ENCODE results near the gene TYW1. TPM values are rescaled to one million over a fixed set of nuclear protein-coding genes. Genes with fewer than 3 reads are reported as not detected.
"Not testable (repeated sequence)": the region's sequence is repeated elsewhere in the genome, so short reads cannot be mapped to it uniquely, and the experiment has no call there.

Gene TYW1
- total and polyA plus RNA-seq, 5 experiments from 2014 or later: 21.4 to 27.5 (median 24.7) TPM

DNA sequence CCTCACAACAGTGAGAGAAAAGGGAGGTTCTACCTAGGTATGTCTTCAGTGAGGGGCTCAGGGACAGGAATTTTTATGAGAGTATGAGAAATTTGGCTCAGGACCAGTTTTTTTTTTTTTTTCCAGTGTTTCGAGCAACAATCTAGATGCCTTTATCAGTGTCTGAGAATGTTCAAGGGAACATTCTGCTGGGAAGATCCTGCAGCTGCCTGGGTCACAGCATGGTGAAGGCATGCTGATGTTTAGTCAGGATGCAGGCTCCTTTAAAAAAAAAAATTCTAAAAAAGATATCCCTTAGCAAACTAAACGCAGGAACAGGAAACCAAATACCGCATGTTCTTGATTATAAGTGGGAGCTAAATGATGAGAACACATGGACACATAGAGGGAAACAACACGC is 32.2 kb upstream of the TYW1 start:
- H3K36me3 Mint-ChIP-seq: peaks cover 0 to 7% (median 1%) of the 10 kb centered on the region in 3 donors
- peak overlapping the region in 1 of 10 donors; percentile 24 for H3K27ac Mint-ChIP-seq
- no peaks in the 10 kb centered on the region for H3K9me3 Mint-ChIP-seq
- POLR2A ChIA-PET: no interaction called here
- H3K4me1 Mint-ChIP-seq: peaks cover 0 to 2% (median 0%) of the 10 kb centered on the region in 4 donors
- H3K4me3 Mint-ChIP-seq: no peak overlapping the region
- no peaks in the 10 kb centered on the region for H3K27me3 Mint-ChIP-seq
- no peak for ATAC-seq
- DNase-seq: no peak

DNA sequence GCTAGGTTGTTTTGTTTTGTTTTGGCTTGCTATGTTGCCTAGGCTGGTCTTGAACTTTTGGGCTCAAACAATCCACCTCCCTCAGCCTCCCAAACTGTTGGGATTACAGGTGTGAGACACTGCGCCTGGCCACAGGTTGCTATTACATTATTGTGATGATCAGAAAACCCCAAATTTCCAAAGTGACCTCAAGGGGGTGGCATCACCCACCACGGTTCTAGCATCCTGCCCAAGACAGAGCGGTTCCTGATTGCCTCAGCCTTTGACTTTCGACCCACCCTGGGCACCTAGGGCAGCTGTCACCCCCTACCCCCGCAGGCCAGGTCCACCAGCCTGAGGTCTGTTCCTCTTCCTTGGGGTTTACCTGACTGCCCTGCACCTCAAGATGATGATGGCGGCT is 29.6 kb upstream of the TYW1 start:
- DNase-seq: no peak
- H3K4me3 Mint-ChIP-seq: no peak overlapping the region
- no peaks in the 10 kb centered on the region for H3K9me3 Mint-ChIP-seq
- no peaks in the 10 kb centered on the region for H3K4me1 Mint-ChIP-seq
- no peak for ATAC-seq
- H3K27ac Mint-ChIP-seq: peak overlapping the region in 1 of 10 donors; percentile 43
- POLR2A ChIA-PET: no interaction called here
- H3K27me3 Mint-ChIP-seq: peaks cover 0 to 3% (median 0%) of the 10 kb centered on the region in 5 donors
- H3K36me3 Mint-ChIP-seq: no peaks in the 10 kb centered on the region

DNA sequence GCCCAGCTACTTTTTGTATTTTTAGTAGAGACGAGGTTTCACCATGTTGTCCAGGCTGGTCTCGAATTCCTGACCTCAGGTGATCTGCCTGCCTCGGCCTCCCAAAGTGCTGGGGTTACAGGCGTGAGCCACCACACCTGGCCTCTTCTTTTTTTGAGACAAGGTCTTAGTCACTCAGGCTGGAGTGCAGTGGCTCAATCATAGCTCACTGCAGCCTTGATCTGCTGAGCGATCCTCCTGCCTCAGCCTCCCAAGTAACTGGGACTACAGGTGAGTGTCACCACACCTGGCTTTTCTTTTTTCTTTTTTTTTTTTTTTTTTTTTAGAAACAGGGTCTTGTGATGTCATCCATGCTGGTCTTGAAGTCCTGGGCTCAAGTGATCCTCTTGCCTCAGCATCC is 27.6 kb upstream of the TYW1 start:
- peak overlapping the region in 1 of 10 donors; percentile 67 for H3K27ac Mint-ChIP-seq
- not testable (repeated sequence) for H3K9me3 Mint-ChIP-seq, DNase-seq, H3K4me1 Mint-ChIP-seq, H3K4me3 Mint-ChIP-seq, H3K27me3 Mint-ChIP-seq, ATAC-seq, H3K36me3 Mint-ChIP-seq
- POLR2A ChIA-PET: interaction anchor here (0.6 kb wide), 2 partner anchors 23 to 493 kb away, joined by 3 to 8 read pairs; no protein-coding TSS in a partner anchor

DNA sequence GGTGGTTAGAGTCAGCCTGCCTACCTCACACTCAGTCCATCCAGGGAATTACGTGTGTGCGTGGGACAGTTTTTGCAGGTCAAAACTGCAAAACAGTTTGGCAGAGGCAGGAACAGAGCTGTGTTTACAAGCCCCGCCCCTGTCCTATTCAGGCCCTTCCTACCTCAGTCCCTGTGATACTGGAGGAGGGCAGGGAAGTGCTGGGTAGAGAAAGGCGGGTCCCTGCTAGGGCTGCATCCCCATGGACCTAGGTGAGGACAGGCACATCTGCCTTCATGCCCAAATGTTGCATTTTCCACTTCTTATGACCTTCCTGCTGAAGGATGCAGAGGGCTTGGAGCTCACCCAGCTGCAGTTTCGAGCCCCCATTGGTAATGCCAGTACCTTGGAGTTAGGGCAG is 26.3 kb upstream of the TYW1 start:
- Mint-ChIP-seq H3K4me3 (no peak overlapping the region), H3K4me1 (no peaks in the 10 kb centered on the region), H3K27me3 (peaks cover 0 to 3% (median 0%) of the 10 kb centered on the region in 5 donors), H3K27ac (peak overlapping the region in 1 of 10 donors; percentile 25), H3K36me3 (no peaks in the 10 kb centered on the region), H3K9me3 (no peaks in the 10 kb centered on the region)
- POLR2A ChIA-PET: no interaction called here
- ATAC-seq (no peak), DNase-seq (no peak)

DNA sequence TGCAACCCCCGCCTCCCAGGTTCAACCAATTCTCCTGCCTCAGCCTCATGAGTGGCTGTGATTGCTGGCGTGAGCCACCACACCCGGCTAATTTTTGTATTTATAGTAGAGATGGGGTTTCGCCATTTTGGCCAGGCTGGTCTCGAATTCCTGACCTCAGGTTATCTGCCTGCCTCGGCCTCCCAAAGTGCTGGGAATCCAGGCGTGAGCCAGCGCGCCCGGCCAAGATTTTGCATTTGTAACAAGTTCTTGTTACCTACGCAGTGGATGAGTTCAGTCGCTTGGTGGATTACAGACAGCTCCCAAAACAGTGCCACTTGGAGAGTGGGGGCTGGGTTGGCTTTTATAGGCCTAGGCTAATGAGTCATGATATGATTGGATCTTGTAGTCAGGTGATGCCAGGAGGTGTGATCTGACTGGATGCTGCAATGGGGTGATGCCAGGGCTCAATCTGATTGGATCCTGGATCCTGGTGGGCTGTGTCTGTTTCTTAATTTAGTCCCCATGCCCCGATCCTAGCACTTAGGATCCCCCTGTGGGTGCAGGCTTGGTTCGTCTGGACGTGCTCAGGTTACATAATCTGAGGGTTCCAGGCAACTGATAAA is 21.5 kb upstream of the TYW1 start:
- ATAC-seq: no peak
- H3K36me3 Mint-ChIP-seq: peaks cover 0 to 5% (median 5%) of the 10 kb centered on the region in 3 donors
- H3K9me3 Mint-ChIP-seq: peaks cover 0 to 13% (median 7%) of the 10 kb centered on the region in 9 donors
- H3K4me3 Mint-ChIP-seq: no peak overlapping the region
- DNase-seq: no peak
- H3K27me3 Mint-ChIP-seq: peaks cover 0 to 3% (median 0%) of the 10 kb centered on the region in 5 donors
- POLR2A ChIA-PET: interaction anchor here (0.7 kb wide), 1 partner anchor 23 kb away, joined by 6 read pairs; no protein-coding TSS in a partner anchor
- H3K27ac Mint-ChIP-seq: peak overlapping the region in 1 of 10 donors; percentile 29
- H3K4me1 Mint-ChIP-seq: no peaks in the 10 kb centered on the region

GRCh38 chr7:66978312-66978711 is 18.3 kb upstream of the TYW1 start:
- H3K4me1 Mint-ChIP-seq, H3K4me3 Mint-ChIP-seq, POLR2A ChIA-PET, DNase-seq, H3K27me3 Mint-ChIP-seq, H3K27ac Mint-ChIP-seq, ATAC-seq: not testable (repeated sequence)
- Mint-ChIP-seq H3K9me3 (peaks cover 0 to 27% (median 14%) of the 10 kb centered on the region in 9 donors), H3K36me3 (peaks cover 0 to 17% (median 5%) of the 10 kb centered on the region in 3 donors)

GRCh38 chr7:66979013-66979412 is 17.6 kb upstream of the TYW1 start:
- DNase-seq, ATAC-seq, H3K4me3 Mint-ChIP-seq, H3K27ac Mint-ChIP-seq, H3K27me3 Mint-ChIP-seq, POLR2A ChIA-PET, H3K4me1 Mint-ChIP-seq: not testable (repeated sequence)
- H3K9me3 Mint-ChIP-seq: peaks cover 0 to 27% (median 14%) of the 10 kb centered on the region in 9 donors
- H3K36me3 Mint-ChIP-seq: peaks cover 0 to 17% (median 5%) of the 10 kb centered on the region in 3 donors

DNA sequence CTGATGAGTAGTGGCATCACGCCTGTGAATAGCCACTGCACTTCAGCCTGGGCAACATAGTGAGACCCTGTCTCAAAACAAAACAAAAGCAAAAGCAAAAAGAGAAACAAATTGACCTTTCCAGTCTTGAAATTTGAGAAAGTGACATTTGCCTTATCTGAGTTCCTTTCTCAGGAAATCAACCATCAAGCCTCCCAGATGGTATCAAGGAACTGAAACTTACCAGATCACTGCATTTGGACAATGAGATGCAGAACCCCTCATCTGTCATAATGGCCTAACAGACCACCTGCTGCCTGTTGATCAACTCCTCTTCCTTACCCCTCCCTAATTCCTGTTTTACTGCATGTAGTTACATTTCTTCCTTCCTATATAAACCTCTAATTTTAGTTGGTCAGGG is 16.3 kb upstream of the TYW1 start:
- DNase-seq, H3K27ac Mint-ChIP-seq, ATAC-seq, H3K27me3 Mint-ChIP-seq, H3K4me3 Mint-ChIP-seq, POLR2A ChIA-PET, H3K4me1 Mint-ChIP-seq: not testable (repeated sequence)
- Mint-ChIP-seq H3K9me3 (peaks cover 0 to 27% (median 14%) of the 10 kb centered on the region in 9 donors), H3K36me3 (peaks cover 0 to 17% (median 5%) of the 10 kb centered on the region in 3 donors)

GRCh38 chr7:66989552-66989951 is 7.1 kb upstream of the TYW1 start:
- ATAC-seq, H3K4me3 Mint-ChIP-seq, H3K27ac Mint-ChIP-seq, POLR2A ChIA-PET, H3K27me3 Mint-ChIP-seq, DNase-seq, H3K9me3 Mint-ChIP-seq: not testable (repeated sequence)
- peaks cover 5 to 74% (median 25%) of the 10 kb centered on the region in 3 donors for H3K36me3 Mint-ChIP-seq
- peaks cover 3 to 23% (median 16%) of the 10 kb centered on the region in 4 donors for H3K4me1 Mint-ChIP-seq

GRCh38 chr7:66994051-66994450 is 2.6 kb upstream of the TYW1 start:
- Mint-ChIP-seq H3K4me3 (peak overlapping the region; percentile 83 to 100 (median 98)), H3K4me1 (peaks cover 12 to 36% (median 25%) of the 10 kb centered on the region in 4 donors), H3K27ac (peak overlapping the region; percentile 96 to 100 (median 99)), H3K36me3 (peaks cover 4 to 57% (median 17%) of the 10 kb centered on the region in 3 donors)
- not testable (repeated sequence) for ATAC-seq, H3K27me3 Mint-ChIP-seq, DNase-seq, H3K9me3 Mint-ChIP-seq
- POLR2A ChIA-PET: interaction anchor here (1.9 to 3.2 kb wide), 2 partner anchors 149 to 501 kb away, joined by 10 to 28 read pairs; no protein-coding TSS in a partner anchor

GRCh38 chr7:66994691-66995049 is 2.0 kb upstream of the TYW1 start:
- ATAC-seq: peak; percentile 60 to 67
- H3K27me3 Mint-ChIP-seq, H3K9me3 Mint-ChIP-seq: not testable (repeated sequence)
- Mint-ChIP-seq H3K27ac (peak overlapping the region; percentile 96 to 100 (median 99)), H3K4me1 (peaks cover 12 to 38% (median 26%) of the 10 kb centered on the region in 4 donors), H3K4me3 (peak overlapping the region; percentile 83 to 100 (median 98)), H3K36me3 (peaks cover 4 to 57% (median 17%) of the 10 kb centered on the region in 3 donors)
- POLR2A ChIA-PET: interaction anchor here (1.0 to 3.2 kb wide), 6 partner anchors 12 to 501 kb away, joined by 3 to 28 read pairs (median 8); partner anchors contain the start of genes RABGEF1 and TMEM248
- DNase-seq: peak in 9 of 10 donors; percentile 17 to 86 (median 71)

DNA sequence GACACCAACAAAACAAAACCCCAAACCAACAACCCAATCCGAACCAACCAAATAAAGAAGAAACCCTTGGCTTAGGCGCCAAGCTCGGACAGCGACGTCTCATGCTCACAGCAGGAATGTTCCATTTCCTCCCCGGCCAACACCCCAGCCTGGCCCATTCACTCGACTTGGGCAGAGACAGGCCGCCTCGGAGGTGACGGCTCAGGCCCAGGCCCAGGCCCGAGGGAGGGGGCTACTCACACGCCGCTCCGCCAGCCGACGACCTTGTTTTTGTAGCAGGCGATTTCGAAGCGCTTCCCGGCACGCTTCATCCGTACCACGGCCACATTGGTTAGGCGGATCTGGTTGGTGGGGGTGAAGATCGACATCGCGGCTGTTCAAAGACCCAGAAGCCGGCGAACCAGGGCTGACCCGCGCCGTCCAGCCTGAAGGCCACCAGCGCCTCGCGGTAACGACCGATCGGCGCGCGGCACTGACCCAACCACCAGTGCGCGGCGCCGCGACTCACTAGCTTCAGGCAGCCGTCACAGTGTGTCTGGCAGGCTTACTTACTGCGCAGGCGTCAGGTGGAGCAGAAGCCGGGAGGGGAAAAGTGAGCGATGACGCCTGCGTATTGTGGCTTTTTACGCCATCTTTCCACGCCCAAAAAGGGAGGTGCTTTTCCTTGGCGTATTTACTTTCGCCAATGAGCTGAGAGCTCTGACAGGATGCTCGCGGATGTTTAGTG is 1.4 kb upstream of the TYW1 start, which contains the start of gene SBDS:
SBDS (minus strand) TSS at position 537 of the 727 bp plus-strand sequence; CDS start at position 368, 169 bp downstream.
- Mint-ChIP-seq H3K36me3 (peaks cover 4 to 55% (median 17%) of the 10 kb centered on the region in 3 donors), H3K4me3 (peak within 1 kb of the TSS; percentile 83 to 100 (median 100)), H3K4me1 (peaks cover 12 to 38% (median 27%) of the 10 kb centered on the region in 4 donors), H3K27ac (peak within 1 kb of the TSS; percentile 96 to 100 (median 99))
- ATAC-seq (peak; percentile 55 to 61), DNase-seq (peak; percentile 77 to 97 (median 94))
- POLR2A ChIA-PET: interaction anchor here (1.0 to 3.2 kb wide), 8 partner anchors 11 to 881 kb away, joined by 3 to 28 read pairs (median 6); partner anchors contain the start of genes CRCP, RABGEF1 and TMEM248
- not testable (repeated sequence) for H3K27me3 Mint-ChIP-seq, H3K9me3 Mint-ChIP-seq

Measured in naive thymus-derived CD8-positive, alpha-beta T cell (primary cell).